Measurements from ENCODE around the gene ANO7. TPM values are rescaled to one million over a fixed set of nuclear protein-coding genes. Genes with fewer than 3 reads are reported as not detected.

ANO7 gene
- total RNA-seq, 1 donor from 2014 or later, result 2.1 TPM

DNA sequence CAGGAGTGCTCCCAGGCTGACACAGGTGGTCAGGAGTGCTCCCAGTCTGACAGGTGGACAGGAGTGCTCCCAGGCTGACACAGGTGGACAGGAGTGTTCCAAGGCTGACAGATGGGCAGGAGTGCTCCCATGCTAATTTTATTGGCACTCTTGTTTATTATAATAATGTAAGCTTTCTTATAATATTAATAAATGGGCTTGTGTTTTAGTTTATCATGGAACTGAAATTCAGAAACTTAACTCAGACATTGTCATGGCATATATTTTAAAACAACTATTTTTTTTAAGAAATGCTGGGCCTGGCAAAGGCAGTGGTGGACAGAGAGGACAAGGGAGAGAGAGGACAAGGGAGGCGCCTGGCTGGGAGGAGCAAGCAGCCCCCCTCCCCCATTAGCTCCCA is 18.7 kb downstream of the ANO7 start:
- Histone ChIP-seq H3K27ac (no peak overlapping the region), H3K4me3 (no peak overlapping the region), H3K27me3 (no peaks in the 10 kb centered on the region), H3K4me1 (no peaks in the 10 kb centered on the region), H3K36me3 (no peaks in the 10 kb centered on the region), H3K9me3 (no peaks in the 10 kb centered on the region)
- intact Hi-C loops (cut with DNase I), result no loop called here
- no peak for TF ChIP-seq CTCF (IDR thresholded peaks at IDR 0.05)
- no peak for DNase-seq
- no peak for ATAC-seq

- Histone ChIP-seq H3K27ac (no peak overlapping the region), H3K4me3 (no peak overlapping the region), H3K27me3 (no peaks in the 10 kb centered on the region), H3K36me3 (no peaks in the 10 kb centered on the region), H3K9me3 (no peaks in the 10 kb centered on the region), H3K4me1 (no peaks in the 10 kb centered on the region)
- no peak for ATAC-seq
- intact Hi-C loops (cut with DNase I), result no loop called here
- no peak for DNase-seq
- no peak for TF ChIP-seq CTCF (IDR thresholded peaks at IDR 0.05)
Observed at GRCh38 chr2:241207641-241208040, 19.2 kb downstream of the ANO7 start.

GRCh38 chr2:241208058-241208457 is 19.6 kb downstream of the ANO7 start:
- ATAC-seq, result no peak
- intact Hi-C loops (cut with DNase I), result no loop called here
- Histone ChIP-seq H3K4me3 (no peak overlapping the region), H3K9me3 (no peaks in the 10 kb centered on the region), H3K27me3 (no peaks in the 10 kb centered on the region), H3K4me1 (no peaks in the 10 kb centered on the region), H3K36me3 (no peaks in the 10 kb centered on the region), H3K27ac (no peak overlapping the region)
- no peak for TF ChIP-seq CTCF (IDR thresholded peaks at IDR 0.05)
- no peak for DNase-seq

GRCh38 chr2:241209271-241209670 is 20.8 kb downstream of the ANO7 start:
- H3K36me3 ChIP-seq, result no peaks in the 10 kb centered on the region
- no peak overlapping the region for H3K27ac ChIP-seq
- ATAC-seq (no peak), DNase-seq (no peak)
- H3K27me3 ChIP-seq, result no peaks in the 10 kb centered on the region
- no peaks in the 10 kb centered on the region for H3K9me3 ChIP-seq
- TF ChIP-seq CTCF (IDR thresholded peaks at IDR 0.05), result no peak
- no peaks in the 10 kb centered on the region for H3K4me1 ChIP-seq
- H3K4me3 ChIP-seq, result no peak overlapping the region
- intact Hi-C loops (cut with DNase I), result no loop called here

- DNase-seq, result no peak
- H3K27me3 ChIP-seq, result no peaks in the 10 kb centered on the region
- no peaks in the 10 kb centered on the region for H3K4me1 ChIP-seq
- TF ChIP-seq CTCF (IDR thresholded peaks at IDR 0.05), result no peak
- H3K4me3 ChIP-seq, result no peak overlapping the region
- intact Hi-C loops (cut with DNase I), result no loop called here
- H3K27ac ChIP-seq, result no peak overlapping the region
- ATAC-seq, result no peak
- H3K36me3 ChIP-seq, result no peaks in the 10 kb centered on the region
- no peaks in the 10 kb centered on the region for H3K9me3 ChIP-seq
Observed at GRCh38 chr2:241211276-241211675, 22.8 kb downstream of the ANO7 start.

GRCh38 chr2:241213041-241213440 is 24.6 kb downstream of the ANO7 start:
- DNase-seq, result no peak
- no peaks in the 10 kb centered on the region for H3K27me3 ChIP-seq
- TF ChIP-seq CTCF (IDR thresholded peaks at IDR 0.05), result no peak
- H3K4me3 ChIP-seq, result no peak overlapping the region
- no peaks in the 10 kb centered on the region for H3K4me1 ChIP-seq
- no peaks in the 10 kb centered on the region for H3K9me3 ChIP-seq
- H3K27ac ChIP-seq, result no peak overlapping the region
- intact Hi-C loops (cut with DNase I), result no loop called here
- no peak for ATAC-seq
- H3K36me3 ChIP-seq, result no peaks in the 10 kb centered on the region
